ENCODE results near the gene MROH7.

MROH7 gene

DNA sequence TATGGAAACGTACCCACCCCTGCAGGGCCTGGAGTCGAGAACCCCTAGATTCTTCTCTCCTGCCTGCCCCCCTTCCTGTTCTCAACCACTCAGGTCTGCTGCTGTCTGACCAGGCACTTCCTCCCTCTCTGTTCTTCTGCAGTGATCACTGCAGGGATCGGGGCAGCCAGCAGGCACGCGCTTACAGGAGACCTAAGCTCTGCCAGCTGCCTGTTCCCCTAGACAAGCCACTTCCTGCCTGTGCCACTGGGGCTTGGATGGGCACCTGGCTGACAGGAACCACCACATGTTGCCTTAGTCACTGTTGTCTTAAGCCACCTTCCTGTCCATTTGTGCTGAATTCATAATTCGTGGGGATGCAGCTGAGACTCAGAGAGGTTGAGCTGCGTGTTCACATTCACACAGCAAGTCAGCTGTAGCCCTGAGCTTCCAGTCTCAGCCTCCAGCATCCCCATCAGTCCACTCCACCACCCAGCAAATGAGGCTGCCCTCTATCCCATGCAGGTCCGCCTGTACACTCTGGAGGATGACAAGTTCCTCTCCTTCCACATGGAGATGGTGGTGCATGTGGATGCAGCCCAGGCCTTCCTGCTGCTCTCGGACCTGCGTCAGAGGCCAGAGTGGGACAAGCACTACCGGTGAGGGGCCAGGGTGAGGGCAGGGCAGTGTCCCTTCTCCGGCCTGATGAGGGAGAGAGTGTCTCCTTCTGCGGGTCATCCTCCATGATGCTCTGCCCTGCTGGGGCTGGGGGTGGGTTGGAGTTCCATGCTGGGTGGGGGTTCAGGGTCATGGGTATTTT, 36.8 kb upstream of the MROH7 start:
- TF ChIP-seq, protein P1, sequence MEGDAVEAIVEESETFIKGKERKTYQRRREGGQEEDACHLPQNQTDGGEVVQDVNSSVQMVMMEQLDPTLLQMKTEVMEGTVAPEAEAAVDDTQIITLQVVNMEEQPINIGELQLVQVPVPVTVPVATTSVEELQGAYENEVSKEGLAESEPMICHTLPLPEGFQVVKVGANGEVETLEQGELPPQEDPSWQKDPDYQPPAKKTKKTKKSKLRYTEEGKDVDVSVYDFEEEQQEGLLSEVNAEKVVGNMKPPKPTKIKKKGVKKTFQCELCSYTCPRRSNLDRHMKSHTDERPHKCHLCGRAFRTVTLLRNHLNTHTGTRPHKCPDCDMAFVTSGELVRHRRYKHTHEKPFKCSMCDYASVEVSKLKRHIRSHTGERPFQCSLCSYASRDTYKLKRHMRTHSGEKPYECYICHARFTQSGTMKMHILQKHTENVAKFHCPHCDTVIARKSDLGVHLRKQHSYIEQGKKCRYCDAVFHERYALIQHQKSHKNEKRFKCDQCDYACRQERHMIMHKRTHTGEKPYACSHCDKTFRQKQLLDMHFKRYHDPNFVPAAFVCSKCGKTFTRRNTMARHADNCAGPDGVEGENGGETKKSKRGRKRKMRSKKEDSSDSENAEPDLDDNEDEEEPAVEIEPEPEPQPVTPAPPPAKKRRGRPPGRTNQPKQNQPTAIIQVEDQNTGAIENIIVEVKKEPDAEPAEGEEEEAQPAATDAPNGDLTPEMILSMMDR (IDR thresholded peaks at IDR 0.05; ENCODE audit: borderline replicate concordance, insufficient read depth, low read depth, low read length) = no peak
- H3K4me3 ChIP-seq (ENCODE audit: low read depth, low read length) = no peak overlapping the region

DNA sequence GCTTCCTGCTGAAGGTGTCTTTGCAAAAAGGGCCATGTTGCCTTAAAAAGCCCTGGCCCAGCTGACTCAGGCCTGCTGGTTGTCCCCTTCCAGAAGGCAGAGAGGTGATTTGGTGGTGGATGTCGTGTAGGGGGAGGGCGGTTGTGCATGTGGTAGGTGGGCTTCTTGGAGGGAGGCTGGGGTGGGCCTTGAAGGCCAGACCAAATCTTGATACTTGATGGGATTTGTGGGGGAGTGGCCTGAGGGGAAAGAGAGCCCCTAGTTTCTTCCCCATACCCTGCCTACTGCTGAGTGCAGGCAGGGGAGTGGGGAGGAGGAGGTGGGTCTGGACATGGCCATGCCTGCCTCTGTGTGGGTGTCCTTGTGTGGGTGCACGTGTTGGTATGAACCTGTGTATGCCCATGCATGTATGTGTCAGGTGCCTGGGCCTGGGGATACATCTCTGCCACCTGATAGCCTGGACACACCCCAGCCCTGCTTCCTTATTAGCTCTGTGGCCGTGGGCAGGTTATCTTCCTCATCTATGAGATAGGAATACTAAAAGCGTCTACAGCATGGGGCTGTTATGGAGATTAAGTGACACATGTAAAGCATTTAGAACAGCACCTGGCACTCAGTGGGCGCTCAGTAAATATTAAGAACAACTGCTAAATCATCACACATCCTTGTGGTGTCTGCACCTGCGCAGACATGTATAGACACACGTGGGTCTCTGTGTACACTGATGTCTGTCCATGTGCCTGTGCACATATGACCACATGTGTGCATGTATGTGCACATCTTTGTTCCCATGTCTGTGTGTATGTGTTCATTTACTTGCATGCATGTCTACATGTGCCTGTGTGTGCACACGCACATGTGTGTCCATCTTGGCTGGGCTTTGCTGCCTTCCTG, 35.2 kb upstream of the MROH7 start:
- TF ChIP-seq, protein P1 (IDR thresholded peaks at IDR 0.05; ENCODE audit: borderline replicate concordance, insufficient read depth, low read depth, low read length) = no peak
- H3K4me3 ChIP-seq (ENCODE audit: low read depth, low read length) = no peak overlapping the region

DNA sequence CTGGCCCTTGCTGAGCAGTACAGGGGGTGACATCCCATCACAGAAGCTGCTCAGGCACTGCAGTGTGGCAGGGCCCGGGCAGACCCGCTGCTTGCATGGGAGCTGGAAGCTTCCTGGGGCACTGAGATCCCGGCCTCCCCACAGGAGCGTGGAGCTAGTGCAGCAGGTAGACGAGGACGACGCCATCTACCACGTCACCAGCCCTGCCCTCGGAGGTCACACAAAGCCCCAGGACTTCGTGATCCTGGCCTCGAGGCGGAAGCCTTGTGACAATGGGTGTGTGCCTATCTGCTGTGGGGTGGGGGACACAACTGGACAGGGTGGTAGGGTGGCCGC, 34.6 kb upstream of the MROH7 start:
- TF ChIP-seq, protein P1 (IDR thresholded peaks at IDR 0.05; ENCODE audit: borderline replicate concordance, insufficient read depth, low read depth, low read length) = no peak
- no peak overlapping the region for H3K4me3 ChIP-seq (ENCODE audit: low read depth, low read length)

DNA sequence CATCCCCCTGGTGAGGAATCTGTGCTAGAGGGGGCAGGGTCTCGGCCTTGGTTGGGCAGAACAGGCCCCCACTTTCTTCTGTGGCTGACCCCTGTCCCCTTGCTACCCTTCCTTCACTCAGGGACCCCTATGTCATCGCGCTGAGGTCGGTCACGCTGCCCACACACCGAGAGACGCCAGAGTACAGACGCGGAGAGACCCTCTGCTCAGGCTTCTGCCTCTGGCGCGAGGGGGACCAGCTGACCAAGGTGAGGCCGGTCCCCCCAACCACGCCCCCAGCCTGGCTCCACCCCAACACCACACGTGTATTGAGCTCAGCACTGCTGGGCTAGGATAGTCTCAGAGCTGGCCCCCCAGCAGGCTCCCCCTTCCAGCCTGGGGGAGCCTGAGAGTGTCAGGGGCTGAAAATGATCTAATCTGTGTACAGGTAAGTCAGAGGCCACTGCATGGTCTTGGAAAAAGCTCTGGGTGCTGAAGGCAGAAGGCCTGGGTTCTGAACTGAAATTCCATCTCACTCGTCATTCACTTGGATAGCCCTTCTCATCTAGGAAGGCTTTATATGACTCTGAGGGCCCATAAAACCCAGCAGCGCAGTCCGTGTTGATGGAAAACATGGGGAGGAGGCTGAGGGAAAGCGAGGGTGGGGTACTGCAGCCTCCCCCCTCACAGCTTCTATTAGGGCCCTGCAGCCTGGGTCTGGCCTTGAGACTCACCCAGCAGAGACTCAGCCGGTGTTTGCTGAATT, 33.6 kb upstream of the MROH7 start:
- no peak overlapping the region for H3K4me3 ChIP-seq (ENCODE audit: low read depth, low read length)

DNA sequence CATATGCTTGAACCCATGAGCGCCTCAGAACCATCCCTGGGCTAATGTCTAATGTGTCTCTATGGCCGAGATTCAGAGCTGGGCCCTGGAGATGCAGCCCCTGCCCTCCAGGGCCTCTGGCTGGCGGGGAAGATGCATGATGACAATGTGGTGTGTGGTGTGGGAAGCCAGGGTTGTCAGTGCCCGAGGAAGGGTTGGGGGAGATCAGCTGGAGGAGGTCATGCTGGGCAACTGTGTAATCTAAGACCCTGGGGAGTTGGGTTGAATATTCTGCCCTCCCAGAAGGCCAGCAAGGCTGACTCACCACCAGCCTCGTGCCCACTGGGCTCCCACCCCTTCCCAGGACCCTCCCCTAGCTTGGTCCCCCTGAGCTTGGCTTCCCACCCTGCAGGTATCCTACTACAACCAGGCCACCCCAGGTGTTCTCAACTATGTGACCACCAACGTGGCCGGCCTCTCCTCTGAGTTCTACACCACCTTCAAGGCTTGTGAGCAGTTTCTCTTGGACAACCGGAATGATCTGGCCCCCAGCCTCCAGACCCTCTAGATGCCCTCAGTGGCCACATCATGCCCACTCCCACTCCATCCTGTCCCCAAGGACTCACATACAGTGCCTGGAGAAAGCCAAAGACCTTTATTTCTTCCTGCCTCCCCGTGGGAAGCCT, 32.9 kb upstream of the MROH7 start:
- H3K4me3 ChIP-seq (ENCODE audit: low read depth, low read length) = no peak overlapping the region
- TF ChIP-seq, protein P1 (IDR thresholded peaks at IDR 0.05; ENCODE audit: borderline replicate concordance, insufficient read depth, low read depth, low read length) = no peak

More for the DNA sequence above, 33.6 kb upstream of the MROH7 start:
- TF ChIP-seq, protein P1 (IDR thresholded peaks at IDR 0.05; ENCODE audit: borderline replicate concordance, insufficient read depth, low read depth, low read length) = no peak

DNA sequence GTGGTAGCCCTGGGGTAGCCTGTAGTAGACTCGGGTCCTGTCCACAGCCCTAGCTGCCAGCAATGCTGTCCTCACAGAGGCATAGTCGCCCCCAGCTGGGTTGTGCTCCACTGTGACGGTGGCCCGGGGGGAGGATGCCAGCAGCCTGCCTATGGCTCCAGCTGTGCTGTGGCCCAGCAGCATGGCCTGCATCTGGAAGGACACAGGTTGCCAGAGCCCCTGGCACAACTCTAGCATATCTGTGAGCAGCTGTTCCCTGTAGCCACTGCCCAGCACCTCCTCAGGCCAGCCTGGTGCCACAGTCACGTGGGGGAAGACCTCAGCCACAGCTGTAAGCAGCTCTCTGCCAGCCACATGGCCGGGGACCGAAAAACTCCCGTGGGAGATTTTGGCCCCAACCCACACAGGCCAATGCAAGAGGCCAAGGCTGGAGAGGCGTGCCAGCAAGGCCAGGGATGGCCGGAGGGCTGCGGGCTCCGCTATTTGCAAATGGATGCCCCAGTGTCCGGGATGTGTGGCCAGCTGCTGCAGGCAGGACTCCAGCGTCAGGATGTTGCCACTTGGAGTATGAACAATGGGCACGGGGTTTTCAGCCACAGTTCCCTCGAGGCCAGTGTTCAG, 32.2 kb upstream of the MROH7 start:
- H3K4me3 ChIP-seq (ENCODE audit: low read depth, low read length) = no peak overlapping the region
- TF ChIP-seq, protein P1 (IDR thresholded peaks at IDR 0.05; ENCODE audit: borderline replicate concordance, insufficient read depth, low read depth, low read length) = no peak

Measured in GM12875 (cell line).